Mesendoderm (in vitro differentiated cells): ENCODE measurements around the gene FNDC7.
"Not testable (repeated sequence)": the region's sequence is repeated elsewhere in the genome, so short reads cannot be mapped to it uniquely, and the experiment has no call there.

ENCODE experiments used
- DNase-seq: peaks from one replicate; pipeline ENCODE4 v3.0.0; 2013
- H2AK5ac ChIP-seq: 2 replicates; pipeline ENCODE4 v1.6.1; 2013; ENCODE audit warnings: low read length, inconsistent platforms
- H2BK120ac ChIP-seq: 2 replicates; pipeline ENCODE4 v1.6.1; 2013; ENCODE audit warnings: low read depth, mild to moderate bottlenecking, low read length, moderate library complexity, mixed read lengths
- H2BK15ac ChIP-seq: replicated peaks from 2 replicates; pipeline ENCODE4 v1.6.1; 2013; ENCODE audit warnings: low read depth, mild to moderate bottlenecking, moderate library complexity
- H2BK5ac ChIP-seq: 2 replicates; pipeline ENCODE4 v1.6.1; 2013; ENCODE audit warnings: low read length, inconsistent platforms
- H3K18ac ChIP-seq: 2 replicates; pipeline ENCODE4 v1.6.1; 2013; ENCODE audit warnings: mild to moderate bottlenecking, low read length, mixed read lengths
- H3K23ac ChIP-seq: one replicate; pipeline ENCODE4 v1.6.1; 2013; ENCODE audit warnings: low read length
- H3K27ac ChIP-seq: 2 replicates; pipeline ENCODE4 v1.5.1; 2013; ENCODE audit warnings: low read depth, mild to moderate bottlenecking, inconsistent platforms, low read length, moderate library complexity
- H3K27me3 ChIP-seq: 2 replicates; pipeline ENCODE4 v1.6.1; 2013; ENCODE audit warnings: low read length, control low read depth, mild to moderate bottlenecking, inconsistent platforms; ENCODE audit not compliant: insufficient read depth, poor library complexity
- H3K36me3 ChIP-seq: 2 replicates; pipeline ENCODE4 v1.6.1; 2013; ENCODE audit warnings: low read length, inconsistent platforms; ENCODE audit not compliant: control insufficient read depth, insufficient read depth
- H3K4ac ChIP-seq: one replicate; pipeline ENCODE4 v1.6.1; 2013; ENCODE audit warnings: low read depth, mild to moderate bottlenecking, low read length, moderate library complexity
- H3K4me1 ChIP-seq: 2 replicates; pipeline ENCODE4 v1.6.1; 2013; ENCODE audit warnings: low read depth, low read length, inconsistent platforms; ENCODE audit not compliant: control insufficient read depth
- H3K4me2 ChIP-seq: 2 replicates; pipeline ENCODE4 v1.6.1; 2013; ENCODE audit warnings: low read length
- H3K4me3 ChIP-seq: 2 replicates; pipeline ENCODE4 v1.5.1; 2013; ENCODE audit warnings: mild to moderate bottlenecking, low read length
- H3K56ac ChIP-seq: one replicate; pipeline ENCODE4 v1.6.1; 2013; ENCODE audit warnings: low read length
- H3K79me1 ChIP-seq: 2 replicates; pipeline ENCODE4 v1.6.1; 2013; ENCODE audit warnings: low read length, inconsistent platforms
- H3K79me2 ChIP-seq: 2 replicates; pipeline ENCODE4 v1.6.1; 2013; ENCODE audit warnings: mild to moderate bottlenecking, low read length; ENCODE audit not compliant: control insufficient read depth, insufficient read depth
- H3K9ac ChIP-seq: 2 replicates; pipeline ENCODE4 v1.6.1; 2013; ENCODE audit warnings: low read length, inconsistent platforms
- H4K5ac ChIP-seq: one replicate; pipeline ENCODE4 v1.6.1; 2013; ENCODE audit warnings: low read length
- H4K8ac ChIP-seq: one replicate; pipeline ENCODE4 v1.6.1; 2013; ENCODE audit warnings: low read depth, mild to moderate bottlenecking, control low read depth, low read length, moderate library complexity
- WGBS: extraction: QIAGEN DNeasy Blood & Tissue Kit; methylation state at CpG from one replicate; pipeline ENCODE4 v1.1.7; 2013; ENCODE audit warnings: low lambda C conversion rate, missing lambda C conversion rate; ENCODE audit not compliant: insufficient coverage; ENCODE audit errors: extremely low coverage; 5-methylcytosine and 5-hydroxymethylcytosine counted together

Gene FNDC7

GRCh38 chr1:108779455-108779854 lies 66.7 kb downstream of the FNDC7 start:
- Histone ChIP-seq H3K79me1 (no peaks in the 10 kb centered on the region), H3K27ac (no peak overlapping the region), H2AK5ac (no peak overlapping the region), H4K8ac (no peak overlapping the region), H3K4me3 (no peak overlapping the region), H3K4ac (no peak overlapping the region), H3K27me3 (no peaks in the 10 kb centered on the region), H3K23ac (no peak overlapping the region), H2BK120ac (no peak overlapping the region), H2BK5ac (no peak overlapping the region), H3K4me2 (no peak overlapping the region), H3K56ac (no peak overlapping the region), H3K9ac (no peak overlapping the region), H4K5ac (no peak overlapping the region), H3K18ac (no peak overlapping the region), H3K4me1 (no peaks in the 10 kb centered on the region), H2BK15ac (no peak overlapping the region), H3K79me2 (no peaks in the 10 kb centered on the region), H3K36me3 (no peaks in the 10 kb centered on the region)
- no peak for DNase-seq

- Histone ChIP-seq H3K9ac (no peak overlapping the region), H3K56ac (no peak overlapping the region), H2BK15ac (no peak overlapping the region), H3K18ac (no peak overlapping the region), H4K5ac (no peak overlapping the region), H4K8ac (no peak overlapping the region), H3K79me2 (no peaks in the 10 kb centered on the region), H3K4ac (no peak overlapping the region), H3K36me3 (peaks cover 2% of the 10 kb centered on the region), H3K4me2 (no peak overlapping the region), H3K27me3 (no peaks in the 10 kb centered on the region), H3K23ac (no peak overlapping the region), H3K27ac (no peak overlapping the region), H3K4me1 (no peaks in the 10 kb centered on the region), H2BK5ac (no peak overlapping the region), H2AK5ac (no peak overlapping the region), H3K79me1 (no peaks in the 10 kb centered on the region), H3K4me3 (no peak overlapping the region), H2BK120ac (no peak overlapping the region)
- peak; percentile 1 for DNase-seq
- 100% methylated on average over 1 of the region's 3 CpGs for WGBS
Measured at GRCh38 chr1:108780937-108781574, 68.3 kb downstream of the FNDC7 start.

GRCh38 chr1:108781575-108781944 lies 68.9 kb downstream of the FNDC7 start:
- not testable (repeated sequence) for H2BK15ac ChIP-seq, H2AK5ac ChIP-seq, H3K9ac ChIP-seq, DNase-seq, H3K4me3 ChIP-seq, H2BK120ac ChIP-seq, H3K4ac ChIP-seq, H3K79me2 ChIP-seq, H4K8ac ChIP-seq, H3K27me3 ChIP-seq, H2BK5ac ChIP-seq, H3K4me2 ChIP-seq, H3K36me3 ChIP-seq, H3K56ac ChIP-seq, H3K79me1 ChIP-seq, H3K4me1 ChIP-seq, H3K27ac ChIP-seq, H4K5ac ChIP-seq, H3K23ac ChIP-seq, H3K18ac ChIP-seq
- WGBS: no CpG with 5 or more reads among the region's 1 CpG

- no peak overlapping the region for H3K9ac ChIP-seq
- H3K27me3 ChIP-seq: no peaks in the 10 kb centered on the region
- no peak overlapping the region for H4K5ac ChIP-seq
- no peak overlapping the region for H2BK5ac ChIP-seq
- H3K4ac ChIP-seq: no peak overlapping the region
- no peak overlapping the region for H3K23ac ChIP-seq
- peaks cover 2% of the 10 kb centered on the region for H3K36me3 ChIP-seq
- no peak overlapping the region for H3K56ac ChIP-seq
- H2BK15ac ChIP-seq: no peak overlapping the region
- no peak overlapping the region for H3K4me3 ChIP-seq
- H3K27ac ChIP-seq: no peak overlapping the region
- no peak overlapping the region for H3K4me2 ChIP-seq
- H2AK5ac ChIP-seq: no peak overlapping the region
- H4K8ac ChIP-seq: no peak overlapping the region
- H3K18ac ChIP-seq: no peak overlapping the region
- no peaks in the 10 kb centered on the region for H3K79me1 ChIP-seq
- peak; percentile 30 for DNase-seq
- H3K79me2 ChIP-seq: no peaks in the 10 kb centered on the region
- H3K4me1 ChIP-seq: no peaks in the 10 kb centered on the region
- WGBS: no CpG with 5 or more reads among the region's 6 CpGs
- no peak overlapping the region for H2BK120ac ChIP-seq
Measured at GRCh38 chr1:108785264-108785663, 72.6 kb downstream of the FNDC7 start.

GRCh38 chr1:108785880-108786279 lies 73.2 kb downstream of the FNDC7 start:
- Histone ChIP-seq H3K9ac (no peak overlapping the region), H3K4me2 (no peak overlapping the region), H3K79me2 (no peaks in the 10 kb centered on the region), H4K8ac (no peak overlapping the region), H3K27ac (no peak overlapping the region), H2BK5ac (no peak overlapping the region), H3K4ac (no peak overlapping the region), H3K18ac (no peak overlapping the region), H3K23ac (no peak overlapping the region), H4K5ac (no peak overlapping the region), H3K56ac (no peak overlapping the region), H3K4me3 (no peak overlapping the region), H3K27me3 (no peaks in the 10 kb centered on the region), H2AK5ac (no peak overlapping the region), H3K36me3 (peaks cover 2% of the 10 kb centered on the region), H3K79me1 (no peaks in the 10 kb centered on the region), H2BK120ac (no peak overlapping the region), H2BK15ac (no peak overlapping the region), H3K4me1 (no peaks in the 10 kb centered on the region)
- no peak for DNase-seq
- WGBS: no CpG with 5 or more reads among the region's 2 CpGs

- H3K27ac ChIP-seq: no peak overlapping the region
- H3K4me3 ChIP-seq: no peak overlapping the region
- no peak overlapping the region for H3K9ac ChIP-seq
- H3K56ac ChIP-seq: no peak overlapping the region
- no peak overlapping the region for H2BK15ac ChIP-seq
- H3K27me3 ChIP-seq: no peaks in the 10 kb centered on the region
- no peak overlapping the region for H3K4ac ChIP-seq
- H3K23ac ChIP-seq: no peak overlapping the region
- H3K4me1 ChIP-seq: no peaks in the 10 kb centered on the region
- no peaks in the 10 kb centered on the region for H3K36me3 ChIP-seq
- no peak overlapping the region for H4K5ac ChIP-seq
- no peaks in the 10 kb centered on the region for H3K79me1 ChIP-seq
- H2AK5ac ChIP-seq: no peak overlapping the region
- no peak overlapping the region for H3K18ac ChIP-seq
- no peak overlapping the region for H4K8ac ChIP-seq
- no peak overlapping the region for H2BK120ac ChIP-seq
- no CpG with 5 or more reads among the region's 1 CpG for WGBS
- H3K4me2 ChIP-seq: no peak overlapping the region
- H2BK5ac ChIP-seq: no peak overlapping the region
- DNase-seq: no peak
- no peaks in the 10 kb centered on the region for H3K79me2 ChIP-seq
Measured at GRCh38 chr1:108791790-108792189, 79.1 kb downstream of the FNDC7 start.
